H9 (cell line): ENCODE data around the gene DMWD. TPM values are rescaled to one million over a fixed set of nuclear protein-coding genes. Genes with fewer than 3 reads are reported as not detected.

Source experiments
- DNase-seq: peaks from one replicate; pipeline ENCODE4 v3.0.0-alpha.2; 2017
- H2AFZ ChIP-seq: one replicate; pipeline ENCODE4 v1.6.1; 2013; ENCODE audit warnings: mild to moderate bottlenecking, low read length, control low read depth, moderate library complexity
- H2AK5ac ChIP-seq: 2 replicates; pipeline ENCODE4 v1.6.1; 2013; ENCODE audit warnings: low read length, control low read depth, mixed read lengths; ENCODE audit not compliant: insufficient read length
- H2BK120ac ChIP-seq: one replicate; pipeline ENCODE4 v1.6.1; 2013; ENCODE audit warnings: low read depth, mild to moderate bottlenecking, low read length, control low read depth, inconsistent platforms; ENCODE audit not compliant: poor library complexity, severe bottlenecking
- H2BK12ac ChIP-seq: 2 replicates; pipeline ENCODE4 v1.6.1; 2013; ENCODE audit warnings: low read length, control low read depth, mixed read lengths, low read depth; ENCODE audit not compliant: insufficient read length
- H2BK15ac ChIP-seq: 2 replicates; pipeline ENCODE4 v1.6.1; 2013; ENCODE audit warnings: low read depth, low read length, control low read depth
- H2BK20ac ChIP-seq: one replicate; pipeline ENCODE4 v1.6.1; 2013; ENCODE audit warnings: low read depth, mild to moderate bottlenecking, low read length, control low read depth, inconsistent platforms; ENCODE audit not compliant: poor library complexity, severe bottlenecking
- H2BK5ac ChIP-seq: 2 replicates; pipeline ENCODE4 v1.6.1; 2013; ENCODE audit warnings: low read length, control low read depth, mixed read lengths; ENCODE audit not compliant: insufficient read length
- H3K14ac ChIP-seq: 2 replicates; pipeline ENCODE4 v1.6.1; 2013; ENCODE audit warnings: low read length, control low read depth; ENCODE audit not compliant: insufficient read depth
- H3K18ac ChIP-seq: 2 replicates; pipeline ENCODE4 v1.6.1; 2013; ENCODE audit warnings: low read depth, mild to moderate bottlenecking, mixed read lengths, low read length, control low read depth; ENCODE audit not compliant: insufficient read length
- H3K23ac ChIP-seq: 2 replicates; pipeline ENCODE4 v1.6.1; 2013; ENCODE audit warnings: low read length, control low read depth, mixed read lengths, low read depth; ENCODE audit not compliant: insufficient read length
- H3K23me2 ChIP-seq: 2 replicates; pipeline ENCODE4 v1.6.1; 2013; ENCODE audit warnings: low read depth, mild to moderate bottlenecking, mixed read lengths, low read length, control low read depth; ENCODE audit not compliant: insufficient read length, poor library complexity, severe bottlenecking
- H3K27ac ChIP-seq: 2 replicates; pipeline ENCODE4 v1.5.1; 2013; ENCODE audit warnings: low read length, control low read depth, mixed read lengths, low read depth; ENCODE audit not compliant: insufficient read length
- H3K27me3 ChIP-seq: 2 replicates; pipeline ENCODE4 v1.6.1; 2013; ENCODE audit warnings: low read length, control low read depth, inconsistent platforms; ENCODE audit not compliant: insufficient read depth
- H3K4ac ChIP-seq: 2 replicates; pipeline ENCODE4 v1.6.1; 2013; ENCODE audit warnings: low read depth, mild to moderate bottlenecking, control low read depth, inconsistent platforms, low read length, moderate library complexity
- H3K4me1 ChIP-seq: 2 replicates; pipeline ENCODE4 v1.6.1; 2013; ENCODE audit warnings: low read length, control low read depth, inconsistent platforms; ENCODE audit not compliant: insufficient read depth
- H3K4me2 ChIP-seq: 2 replicates; pipeline ENCODE4 v1.6.1; 2013; ENCODE audit warnings: low read length, control low read depth, mixed read lengths; ENCODE audit not compliant: insufficient read length, insufficient read depth
- H3K56ac ChIP-seq: 2 replicates; pipeline ENCODE4 v1.6.1; 2013; ENCODE audit warnings: low read depth, mild to moderate bottlenecking, mixed read lengths, low read length, control low read depth; ENCODE audit not compliant: insufficient read length
- H3K79me1 ChIP-seq: 2 replicates; pipeline ENCODE4 v1.6.1; 2013; ENCODE audit warnings: low read depth, mild to moderate bottlenecking, moderate library complexity, low read length, control low read depth, inconsistent platforms; ENCODE audit not compliant: insufficient read depth, poor library complexity, severe bottlenecking
- H3K79me2 ChIP-seq: 2 replicates; pipeline ENCODE4 v1.6.1; 2013; ENCODE audit warnings: low read length, control low read depth, inconsistent platforms; ENCODE audit not compliant: insufficient read depth
- H3K9ac ChIP-seq: 2 replicates; pipeline ENCODE4 v1.6.1; 2013; ENCODE audit warnings: low read length, control low read depth, mixed read lengths; ENCODE audit not compliant: insufficient read length; ENCODE audit errors: extremely low read depth
- H3K9me3 ChIP-seq: one replicate; pipeline ENCODE4 v1.6.1; 2013; ENCODE audit warnings: low read depth, low read length, inconsistent platforms; ENCODE audit not compliant: control insufficient read depth
- H3T11ph ChIP-seq: one replicate; pipeline ENCODE4 v1.6.1; 2013; ENCODE audit warnings: mild to moderate bottlenecking, low read length, control low read depth, inconsistent platforms
- H4K20me1 ChIP-seq: one replicate; pipeline ENCODE4 v1.6.1; 2013; ENCODE audit not compliant: control insufficient read depth, insufficient read length, insufficient read depth
- H4K5ac ChIP-seq: 2 replicates; pipeline ENCODE4 v1.6.1; 2013; ENCODE audit warnings: low read depth, mild to moderate bottlenecking, mixed read lengths, low read length, control low read depth; ENCODE audit not compliant: insufficient read length
- H4K8ac ChIP-seq: replicated peaks from 2 replicates; pipeline ENCODE4 v1.6.1; 2013; ENCODE audit warnings: low read length, control low read depth, mixed read lengths, low read depth; ENCODE audit not compliant: insufficient read length
- H4K91ac ChIP-seq: 2 replicates; pipeline ENCODE4 v1.6.1; 2013; ENCODE audit warnings: low read depth, mild to moderate bottlenecking, moderate library complexity, mixed read lengths, low read length, control low read depth; ENCODE audit not compliant: insufficient read length
- H3K27ac Mint-ChIP-seq, 3 experiments: 2 replicates in 2 of 3; 3 replicates in 1 of 3; pipeline ENCODE4 v1.8.0; 2020 to 2021; ENCODE audit warnings: mixed read lengths in 3 of 3, mild to moderate bottlenecking in 1 of 3, moderate library complexity in 1 of 3
- H3K27me3 Mint-ChIP-seq: 2 replicates; pipeline ENCODE4 v1.8.0; 2021; ENCODE audit warnings: low read depth, mild to moderate bottlenecking, moderate library complexity, mixed read lengths
- H3K36me3 Mint-ChIP-seq, 3 experiments: 2 replicates in 2 of 3; 3 replicates in 1 of 3; pipeline ENCODE4 v1.8.0; 2020 to 2021; ENCODE audit warnings: low read depth in 3 of 3, mixed read lengths in 3 of 3; ENCODE audit not compliant: insufficient read depth in 1 of 3
- H3K4me1 Mint-ChIP-seq, 2 experiments: 2 replicates each; pipeline ENCODE4 v1.8.0; 2020; ENCODE audit warnings: mixed read lengths in 2 of 2
- H3K4me3 Mint-ChIP-seq, 2 experiments: 2 replicates in 1 of 2; 3 replicates in 1 of 2; pipeline ENCODE4 v1.8.0; 2020 to 2021; ENCODE audit warnings: mild to moderate bottlenecking in 2 of 2, mixed read lengths in 2 of 2, moderate library complexity in 1 of 2
- H3K9me3 Mint-ChIP-seq, 2 experiments: 2 replicates in 1 of 2; 3 replicates in 1 of 2; pipeline ENCODE4 v1.8.0; 2020; ENCODE audit warnings: mild to moderate bottlenecking in 2 of 2, mixed read lengths in 2 of 2, moderate library complexity in 1 of 2
- WGBS: extraction: QIAGEN DNeasy Blood & Tissue Kit; methylation state at CpG from one replicate; pipeline ENCODE4 v1.1.7; 2013; ENCODE audit warnings: missing lambda C conversion rate, low lambda C conversion rate, mixed read lengths; ENCODE audit not compliant: insufficient read length; ENCODE audit errors: extremely low coverage; 5-methylcytosine and 5-hydroxymethylcytosine counted together
- total RNA-seq: library from RNA; stranded (reverse); gene quantifications from 2 replicates; pipeline ENCODE4 v1.2.1, GENCODE V29; 2021
- TF ChIP-seq, protein P1 (sequence below): fragments of 200-600 bp; sonication (generic); conservative IDR thresholded peaks from 3 replicates; pipeline ENCODE4 v1.8.0; 2021; ENCODE audit warnings: antibody characterized with exemption, mild to moderate bottlenecking

DMWD gene
- total RNA-seq, 1 experiment from 2014 or later = 75.1 TPM

DNA sequence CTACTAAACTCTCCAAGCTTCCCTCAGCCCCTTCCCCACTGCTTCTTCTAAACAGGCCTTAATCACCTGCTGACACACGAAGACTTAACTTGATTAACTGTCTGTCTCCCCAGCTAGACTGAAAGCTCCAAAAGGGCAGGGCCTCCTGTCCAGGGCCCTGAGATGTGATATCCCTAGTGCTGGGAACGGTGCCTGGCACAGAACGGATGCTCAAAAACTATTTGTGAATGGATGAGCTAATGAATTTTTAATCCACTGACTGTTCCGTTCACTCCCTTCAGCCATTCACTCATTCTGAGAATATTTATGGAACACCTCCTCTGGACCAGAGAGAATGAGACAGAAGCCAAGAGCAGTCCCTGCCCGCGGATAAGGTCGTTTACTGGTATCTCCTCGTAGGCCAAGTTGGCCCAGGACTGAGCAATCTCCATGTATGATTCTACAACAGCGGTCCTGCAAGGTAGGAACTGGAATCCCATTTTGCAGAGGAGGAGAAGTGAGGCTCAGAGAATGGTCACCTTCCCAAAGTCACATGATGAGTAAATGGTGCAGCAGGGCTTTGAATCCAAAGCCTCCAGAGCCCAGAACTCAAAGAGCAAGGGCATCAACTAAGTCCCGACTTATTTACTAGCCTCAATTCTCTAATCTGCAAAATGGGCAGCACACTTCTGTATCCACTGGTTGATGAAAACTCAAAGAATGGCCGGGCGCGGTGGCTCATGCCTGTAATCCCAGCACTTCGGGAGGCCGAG, 3.4 kb downstream of the DMWD start:
- H3K18ac ChIP-seq = no peak overlapping the region
- no peak overlapping the region for H2BK20ac ChIP-seq
- H3K27me3 ChIP-seq = no peaks in the 10 kb centered on the region
- H3K4me3 Mint-ChIP-seq = peak overlapping the region in 1 of 2 experiments; percentile 50; a peak in 1 of 5 replicates
- WGBS = no CpG with 5 or more reads among the region's 15 CpGs
- peaks cover 20 to 25% of the 10 kb centered on the region in 2 experiments for H3K4me1 Mint-ChIP-seq
- peaks cover 5% of the 10 kb centered on the region; the same call in 1 of the 2 replicates for H3K27me3 Mint-ChIP-seq
- no peak overlapping the region for H2AFZ ChIP-seq
- H4K8ac ChIP-seq = no peak overlapping the region
- no peaks in the 10 kb centered on the region for H4K20me1 ChIP-seq
- H3K79me2 ChIP-seq = 0 out of 2 replicates have a peak, but pooled peaks cover 3% of the 10 kb centered on the region
- peaks cover 0 to 2% of the 10 kb centered on the region in 2 experiments; a peak in 1 of 5 replicates for H3K9me3 Mint-ChIP-seq
- no peak overlapping the region for H2BK120ac ChIP-seq
- H3K27ac Mint-ChIP-seq = 0 out of 7 replicates have a peak overlapping the region, but pooled peaks of 1 of the 3 experiments have one; percentile 5
- H2AK5ac ChIP-seq = no peak overlapping the region
- H3K9me3 ChIP-seq = no peaks in the 10 kb centered on the region
- 0 out of 2 replicates have a peak, but pooled peaks cover 3% of the 10 kb centered on the region for H3K4me1 ChIP-seq
- no peak overlapping the region for H3K9ac ChIP-seq
- no peak overlapping the region for H3K4me2 ChIP-seq
- H3K23me2 ChIP-seq = peaks cover 7% of the 10 kb centered on the region
- TF ChIP-seq, protein P1, sequence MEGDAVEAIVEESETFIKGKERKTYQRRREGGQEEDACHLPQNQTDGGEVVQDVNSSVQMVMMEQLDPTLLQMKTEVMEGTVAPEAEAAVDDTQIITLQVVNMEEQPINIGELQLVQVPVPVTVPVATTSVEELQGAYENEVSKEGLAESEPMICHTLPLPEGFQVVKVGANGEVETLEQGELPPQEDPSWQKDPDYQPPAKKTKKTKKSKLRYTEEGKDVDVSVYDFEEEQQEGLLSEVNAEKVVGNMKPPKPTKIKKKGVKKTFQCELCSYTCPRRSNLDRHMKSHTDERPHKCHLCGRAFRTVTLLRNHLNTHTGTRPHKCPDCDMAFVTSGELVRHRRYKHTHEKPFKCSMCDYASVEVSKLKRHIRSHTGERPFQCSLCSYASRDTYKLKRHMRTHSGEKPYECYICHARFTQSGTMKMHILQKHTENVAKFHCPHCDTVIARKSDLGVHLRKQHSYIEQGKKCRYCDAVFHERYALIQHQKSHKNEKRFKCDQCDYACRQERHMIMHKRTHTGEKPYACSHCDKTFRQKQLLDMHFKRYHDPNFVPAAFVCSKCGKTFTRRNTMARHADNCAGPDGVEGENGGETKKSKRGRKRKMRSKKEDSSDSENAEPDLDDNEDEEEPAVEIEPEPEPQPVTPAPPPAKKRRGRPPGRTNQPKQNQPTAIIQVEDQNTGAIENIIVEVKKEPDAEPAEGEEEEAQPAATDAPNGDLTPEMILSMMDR = no peak
- no peak overlapping the region for H4K5ac ChIP-seq
- no peak overlapping the region for H3K14ac ChIP-seq
- peaks cover 25 to 50% (median 48%) of the 10 kb centered on the region in 3 experiments for H3K36me3 Mint-ChIP-seq
- peaks cover 8% of the 10 kb centered on the region for H3K79me1 ChIP-seq
- H2BK12ac ChIP-seq = no peak overlapping the region
- no peak overlapping the region for H3K27ac ChIP-seq
- H4K91ac ChIP-seq = no peak overlapping the region
- no peak for DNase-seq
- no peak overlapping the region for H3K56ac ChIP-seq
- no peak overlapping the region for H3T11ph ChIP-seq
- H3K4ac ChIP-seq = no peak overlapping the region
- H2BK15ac ChIP-seq = no peak overlapping the region
- no peak overlapping the region for H2BK5ac ChIP-seq
- H3K23ac ChIP-seq = no peak overlapping the region
